IMR-90 (cell line): ENCODE results near the gene ITGA1. TPM values are rescaled to one million over a fixed set of nuclear protein-coding genes. Genes with fewer than 3 reads are reported as not detected.

Experiments used
- ATAC-seq: fragments of 200-7000 bp; cut with Tn5 transposase; 2 replicates; pipeline ENCODE4 v1.9.1; 2020; ENCODE audit warnings: low read depth, mild to moderate bottlenecking, moderate library complexity
- BruUV-seq: library from RNA; stranded (reverse); fragments of 400-500 nt; replicated peaks from 2 replicates; lab custom pipeline; 2021; lab: Mats Ljungman, UMichigan
- CTCF ChIA-PET: fragments of 300-600 bp; formaldehyde crosslinking; extraction: SDS; loops from one replicate; lab custom pipeline; 2021; ENCODE audit warnings: antibody characterized with exemption; lab: Yijun Ruan, JAX
- POLR2A ChIA-PET: fragments of 300-600 bp; sonication (Branson Sonifier 250); formaldehyde crosslinking; loops from one replicate; lab custom pipeline; 2022; ENCODE audit warnings: antibody characterized with exemption; ENCODE audit not compliant: unreplicated experiment; lab: Charles Lee
- DNase-seq: peaks from one replicate; pipeline ENCODE4 v3.0.0; 2013
- H2AFZ ChIP-seq: replicated peaks from 2 replicates; pipeline ENCODE3; 2013; ENCODE audit warnings: low read length, mild to moderate bottlenecking; ENCODE audit not compliant: poor library complexity
- H2AK5ac ChIP-seq: 2 replicates; pipeline ENCODE4 v1.6.1; 2013; ENCODE audit warnings: low read depth, low read length, inconsistent platforms
- H2AK9ac ChIP-seq: replicated peaks from 2 replicates; pipeline ENCODE3; 2013; ENCODE audit warnings: mild to moderate bottlenecking, low read depth, low read length, moderate library complexity; ENCODE audit not compliant: poor library complexity
- H2BK120ac ChIP-seq: 2 replicates; pipeline ENCODE4 v1.6.1; 2013; ENCODE audit warnings: low read depth, low read length, inconsistent platforms
- H2BK15ac ChIP-seq: 3 replicates; pipeline ENCODE4 v1.6.1; 2013; ENCODE audit warnings: low read depth, low read length, inconsistent platforms
- H2BK20ac ChIP-seq: 2 replicates; pipeline ENCODE4 v1.6.1; 2013; ENCODE audit warnings: low read depth, mild to moderate bottlenecking, inconsistent platforms, low read length, moderate library complexity
- H2BK5ac ChIP-seq: 2 replicates; pipeline ENCODE4 v1.6.1; 2013; ENCODE audit warnings: mild to moderate bottlenecking, low read depth, low read length, inconsistent platforms; ENCODE audit not compliant: poor library complexity, severe bottlenecking
- H3K14ac ChIP-seq: replicated peaks from 2 replicates; pipeline ENCODE4 v1.6.1; 2013; ENCODE audit warnings: low read depth, low read length, inconsistent platforms
- H3K18ac ChIP-seq: 2 replicates; pipeline ENCODE4 v1.6.1; 2013; ENCODE audit warnings: low read depth, low read length, control low read depth
- H3K23ac ChIP-seq: 2 replicates; pipeline ENCODE4 v1.6.1; 2013; ENCODE audit warnings: low read depth, low read length, inconsistent platforms
- H3K27ac ChIP-seq: 2 replicates; pipeline ENCODE4 v1.5.1; 2013; ENCODE audit warnings: mild to moderate bottlenecking, control low read depth, low read length; ENCODE audit not compliant: insufficient read depth
- H3K27me3 ChIP-seq: 2 replicates; pipeline ENCODE4 v1.6.1; 2013; ENCODE audit warnings: low read length; ENCODE audit not compliant: control insufficient read depth, insufficient read depth
- H3K36me3 ChIP-seq: 2 replicates; pipeline ENCODE4 v1.6.1; 2013; ENCODE audit warnings: low read length, mixed read lengths; ENCODE audit not compliant: control insufficient read depth, insufficient read depth
- H3K4ac ChIP-seq: 2 replicates; pipeline ENCODE4 v1.6.1; 2013; ENCODE audit warnings: low read depth, low read length, inconsistent platforms
- H3K4me1 ChIP-seq: 2 replicates; pipeline ENCODE4 v1.6.1; 2013; ENCODE audit warnings: low read length, mixed read lengths; ENCODE audit not compliant: control insufficient read depth, insufficient read depth
- H3K4me2 ChIP-seq: 2 replicates; pipeline ENCODE4 v1.6.1; 2013; ENCODE audit warnings: low read depth, mild to moderate bottlenecking, control low read depth, low read length, moderate library complexity
- H3K4me3 ChIP-seq: 2 replicates; pipeline ENCODE4 v1.5.1; 2013; ENCODE audit warnings: low read depth, mild to moderate bottlenecking, control low read depth, low read length, moderate library complexity; ENCODE audit not compliant: insufficient read depth
- H3K56ac ChIP-seq: 2 replicates; pipeline ENCODE4 v1.6.1; 2013; ENCODE audit warnings: low read length, inconsistent platforms; ENCODE audit not compliant: insufficient read depth; ENCODE audit errors: extremely low read depth
- H3K79me1 ChIP-seq, 2 experiments: 2 replicates each; pipeline ENCODE4 v1.6.1; 2013; ENCODE audit warnings: low read length in 2 of 2, inconsistent platforms in 1 of 2, low read depth in 1 of 2
- H3K9ac ChIP-seq: 2 replicates; pipeline ENCODE4 v1.6.1; 2013; ENCODE audit warnings: low read depth, low read length, control low read depth
- H3K9me1 ChIP-seq: 2 replicates; pipeline ENCODE4 v1.6.1; 2013; ENCODE audit warnings: low read length, inconsistent platforms; ENCODE audit not compliant: insufficient read depth
- H3K9me3 ChIP-seq: 2 replicates; pipeline ENCODE4 v1.6.1; 2013; ENCODE audit warnings: low read length; ENCODE audit not compliant: control insufficient read depth, insufficient read depth
- H4K20me1 ChIP-seq: 2 replicates; pipeline ENCODE4 v1.6.1; 2013; ENCODE audit warnings: low read length, inconsistent platforms; ENCODE audit not compliant: insufficient read depth
- H4K5ac ChIP-seq: 2 replicates; pipeline ENCODE4 v1.6.1; 2013; ENCODE audit warnings: mild to moderate bottlenecking, low read depth, low read length, control low read depth
- H4K8ac ChIP-seq, 2 experiments: 2 replicates each; pipeline ENCODE4 v1.6.1; 2013; ENCODE audit warnings: low read depth in 2 of 2, low read length in 2 of 2, control low read depth in 1 of 2, inconsistent platforms in 1 of 2
- H4K91ac ChIP-seq: 2 replicates; pipeline ENCODE4 v1.6.1; 2013; ENCODE audit warnings: low read depth, low read length, inconsistent platforms; ENCODE audit not compliant: insufficient read depth
- BHLHE40 ChIP-seq: fragments of 150-350 bp; IDR thresholded peaks from 2 replicates; pipeline ENCODE4 v1.6.1; 2016; ENCODE audit warnings: mild to moderate bottlenecking, low read depth, low read length
- ELK1 ChIP-seq: fragments of 150-350 bp; IDR thresholded peaks from 2 replicates; pipeline ENCODE4 v1.6.1; 2016; ENCODE audit warnings: low read depth, mild to moderate bottlenecking, low read length, moderate library complexity, borderline replicate concordance
- NFE2L2 ChIP-seq: fragments of 150-350 bp; IDR thresholded peaks from 2 replicates; pipeline ENCODE4 v1.6.1; 2016; ENCODE audit warnings: low read depth, mild to moderate bottlenecking, low read length
- POLR2A ChIP-seq: IDR thresholded peaks from 2 replicates; pipeline ENCODE4 v1.6.1; 2012; ENCODE audit warnings: mild to moderate bottlenecking, low read depth, low read length
- RAD21 ChIP-seq: IDR thresholded peaks from 2 replicates; pipeline ENCODE4 v1.6.1; 2012; ENCODE audit warnings: low read length, improper control_type of control experiment
- RCOR1 ChIP-seq: IDR thresholded peaks from 2 replicates; pipeline ENCODE4 v1.6.1; 2012; ENCODE audit warnings: mild to moderate bottlenecking, low read length, improper control_type of control experiment; ENCODE audit not compliant: insufficient replicate concordance
- WGBS, 2 experiments: methylation state at CpG; one replicate each; pipeline versions ENCODE4 v1.1.5 to v1.1.7; 2013; ENCODE audit warnings: missing lambda C conversion rate in 2 of 2; ENCODE audit not compliant: insufficient read length in 1 of 2; ENCODE audit errors: extremely low coverage in 2 of 2; 5-methylcytosine and 5-hydroxymethylcytosine counted together
- dilution Hi-C: fragments of 300-500 bp; cut with HindIII; formaldehyde crosslinking; loops from one replicate; pipeline ENCODE4 v1.14.3; 2018; ENCODE audit warnings: low sequenced_read_pairs; ENCODE audit not compliant: unreplicated experiment
- in situ Hi-C: fragments of 300-500 bp; cut with MboI; formaldehyde crosslinking; loops from 3 replicates; pipeline ENCODE4 v1.14.3; 2019; ENCODE audit warnings: low sequenced_read_pairs, inconsistent platforms, mixed read lengths
- intact Hi-C: fragments of 100-400 bp; cut with micrococcal nuclease; formaldehyde crosslinking; loops from 2 replicates; pipeline ENCODE4 v1.10.0; 2022
- polyA plus RNA-seq, 3 experiments: library from polyadenylated mRNA; depleted of rRNA; stranded (reverse); fragments of >200 nt; gene quantifications; 2 replicates each; pipeline ENCODE4 v1.2.3, GENCODE V29; 2012; ENCODE audit warnings: low replicate concordance in 1 of 3
- total RNA-seq: library from RNA; depleted of rRNA; stranded (reverse); fragments of >200 nt; gene quantifications from 2 replicates; pipeline ENCODE4 v1.2.3, GENCODE V29; 2012

ITGA1 gene
- total and polyA plus RNA-seq, 2 of the 4 experiments (the other 2 are of a cell fraction): 22.3 to 95.2 TPM

- Histone ChIP-seq H2BK120ac (no peak overlapping the region), H3K56ac (no peak overlapping the region), H3K4me2 (no peak overlapping the region), H3K9me3 (no peaks in the 10 kb centered on the region), H4K8ac (no peak overlapping the region), H2AK9ac (no peak overlapping the region), H3K27ac (no peak overlapping the region), H3K4me3 (no peak overlapping the region), H3K18ac (no peak overlapping the region), H2BK15ac (no peak overlapping the region), H3K36me3 (peaks cover 29% of the 10 kb centered on the region), H4K91ac (no peak overlapping the region), H3K9ac (no peak overlapping the region), H3K4ac (no peak overlapping the region), H2AK5ac (no peak overlapping the region), H3K27me3 (no peaks in the 10 kb centered on the region), H4K5ac (no peak overlapping the region), H3K79me1 (peaks cover 3 to 7% of the 10 kb centered on the region in 2 experiments; a peak in 1 of 4 replicates), H3K14ac (no peak overlapping the region), H4K20me1 (no peaks in the 10 kb centered on the region), H2BK5ac (no peak overlapping the region), H2BK20ac (no peak overlapping the region), H3K23ac (no peak overlapping the region), H2AFZ (no peak overlapping the region), H3K9me1 (peaks cover 8% of the 10 kb centered on the region; the same call in 1 of the 2 replicates), H3K4me1 (no peaks in the 10 kb centered on the region)
- ChIA-PET POLR2A (interaction anchor here (0.6 kb wide), 1 partner anchor 12 kb away, joined by 3 read pairs; no protein-coding TSS in a partner anchor), CTCF (no interaction called here)
- no peak for DNase-seq
- in situ Hi-C loops: no loop called here
- dilution Hi-C loops: no loop called here
- ATAC-seq: no peak; the same call in 1 of the 2 replicates
- WGBS, 2 experiments: no CpG with 5 or more reads among the region's 2 CpGs
- TF ChIP-seq POLR2A: no peak
- TF ChIP-seq RCOR1: no peak
- TF ChIP-seq BHLHE40: no peak
- no peak for TF ChIP-seq NFE2L2
- no peak for TF ChIP-seq ELK1
- TF ChIP-seq RAD21: no peak
- BruUV-seq: no TSS peak
- intact Hi-C loops: no loop called here
Measured at GRCh38 chr5:52928689-52929088, 141.0 kb downstream of the ITGA1 start.
